Lower leg skin (tissue), 4 donors: Measurements from ENCODE around the gene FAM171A1. TPM values are rescaled to one million over a fixed set of nuclear protein-coding genes. Genes with fewer than 3 reads are reported as not detected.

Experiments
- DNase-seq, 2 donors: peaks; one replicate each; pipeline ENCODE4 v3.0.0-alpha.2; 2019; ENCODE audit warnings: low spot score in 2 of 2
- H3K4me3 ChIP-seq: fragments of 200-600 bp; sonication (generic); 2 replicates; pipeline ENCODE4 v1.5.1; 2017; ENCODE audit warnings: mild to moderate bottlenecking, low read depth; ENCODE audit not compliant: poor library complexity, severe bottlenecking
- CTCF ChIP-seq, 3 donors: fragments of 450-650 bp; IDR thresholded peaks; one replicate each; pipeline ENCODE4 v1.5.1; 2016; ENCODE audit warnings: antibody characterized with exemption in 3 of 3, mild to moderate bottlenecking in 3 of 3, moderate library complexity in 2 of 3
- POLR2A ChIP-seq, 2 donors: fragments of 450-650 bp; IDR thresholded peaks; one replicate each; pipeline ENCODE4 v1.6.1; 2016 to 2017; ENCODE audit warnings: antibody characterized with exemption in 2 of 2, mild to moderate bottlenecking in 1 of 2, moderate library complexity in 1 of 2
- WGBS, 2 donors: methylation state at CpG; one replicate each; pipeline ENCODE4 v1.1.5; 2018; 5-methylcytosine and 5-hydroxymethylcytosine counted together
- intact Hi-C: fragments of 100-400 bp; cut with DNase I; formaldehyde crosslinking; loops from one replicate; pipeline ENCODE4 v1.15.0; 2023; ENCODE audit warnings: low total_unique reads
- total RNA-seq, 4 donors: library from RNA; depleted of rRNA; stranded (reverse); fragments of >200 nt; gene quantifications; one replicate each; pipeline ENCODE4 v1.1.0, GENCODE V29; 2016

FAM171A1 gene
- total RNA-seq, 4 donors from 2014 or later, result 2.7 to 5.4 (median 3.1) TPM

GRCh38 chr10:15183689-15184481, 187.2 kb downstream of the FAM171A1 start:
- 88 to 94% methylated on average over 11 of the region's 11 CpGs for WGBS, 2 donors
- TF ChIP-seq POLR2A (IDR thresholded peaks at IDR 0.05), result no peak
- TF ChIP-seq CTCF (IDR thresholded peaks at IDR 0.05), result no peak
- no peak overlapping the region for H3K4me3 ChIP-seq
- no peak for DNase-seq
- intact Hi-C loops, result no loop called here

DNA sequence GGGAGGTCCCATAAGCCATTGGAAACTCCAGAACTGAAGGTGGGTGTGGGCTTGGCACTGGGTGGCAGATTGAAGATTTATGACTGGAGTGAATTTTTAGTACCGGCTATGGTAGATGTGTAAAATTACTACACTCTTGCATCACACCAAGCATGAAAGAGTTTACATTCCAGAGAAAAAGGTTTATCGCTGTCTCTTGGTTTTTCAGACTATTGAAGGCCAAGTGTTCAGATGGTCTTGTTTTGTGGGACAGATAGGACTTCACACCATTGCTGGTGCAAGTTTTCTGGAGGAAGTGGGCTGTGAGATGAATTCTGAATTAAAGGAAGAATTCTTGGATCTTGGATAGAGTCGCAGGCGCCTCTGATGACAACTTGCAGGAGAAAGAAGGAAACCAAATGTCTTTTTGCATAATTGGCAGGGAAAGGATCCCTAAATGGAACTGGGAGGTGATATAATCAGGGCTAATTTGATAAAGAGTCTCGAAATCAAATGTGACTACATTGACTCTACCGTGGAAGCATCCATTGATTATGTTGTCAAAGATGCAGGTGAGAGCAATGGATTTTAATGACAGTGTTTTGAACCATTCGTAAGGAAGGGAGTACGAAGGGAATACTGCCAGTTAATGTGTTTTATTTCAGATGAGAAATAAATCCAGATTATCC, 188.4 kb downstream of the FAM171A1 start:
- intact Hi-C loops, result no loop called here
- WGBS, 2 donors, result 34 to 38% methylated on average over 8 of the region's 8 CpGs
- DNase-seq, result no peak
- TF ChIP-seq POLR2A (IDR thresholded peaks at IDR 0.05) (no peak), CTCF (IDR thresholded peaks at IDR 0.05) (no peak)
- H3K4me3 ChIP-seq, result no peak overlapping the region

- DNase-seq, result no peak
- intact Hi-C loops, result no loop called here
- H3K4me3 ChIP-seq, result no peak overlapping the region
- 51 to 59% methylated on average over 2 of the region's 2 CpGs for WGBS, 2 donors
- TF ChIP-seq CTCF (IDR thresholded peaks at IDR 0.05) (no peak), POLR2A (IDR thresholded peaks at IDR 0.05) (no peak)
Observed at GRCh38 chr10:15181576-15182156, 189.4 kb downstream of the FAM171A1 start.

DNA sequence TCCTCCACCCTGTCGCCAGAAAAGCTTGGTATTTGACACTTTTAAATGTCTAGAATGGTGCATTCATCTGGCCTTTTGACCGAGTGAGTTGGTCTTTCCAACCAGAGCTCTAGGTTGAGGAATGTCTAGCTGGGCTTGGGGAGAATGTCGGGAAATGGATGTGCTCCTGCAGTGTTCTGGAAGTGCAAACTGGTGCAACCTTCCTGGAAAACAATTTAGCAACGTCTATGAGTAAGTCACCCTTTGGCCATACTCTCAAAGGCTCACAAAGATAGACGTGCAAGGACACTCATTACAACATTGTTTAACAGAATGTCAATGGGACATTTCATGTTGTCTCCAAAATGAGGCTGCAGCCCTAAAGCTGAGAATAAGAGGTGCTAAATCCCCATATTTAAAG, 190.4 kb downstream of the FAM171A1 start:
- WGBS, 2 donors, result 67 to 88% methylated on average over 5 of the region's 5 CpGs
- DNase-seq, result no peak
- intact Hi-C loops, result no loop called here
- no peak overlapping the region for H3K4me3 ChIP-seq
- TF ChIP-seq POLR2A (IDR thresholded peaks at IDR 0.05), result no peak
- no peak for TF ChIP-seq CTCF (IDR thresholded peaks at IDR 0.05)

DNA sequence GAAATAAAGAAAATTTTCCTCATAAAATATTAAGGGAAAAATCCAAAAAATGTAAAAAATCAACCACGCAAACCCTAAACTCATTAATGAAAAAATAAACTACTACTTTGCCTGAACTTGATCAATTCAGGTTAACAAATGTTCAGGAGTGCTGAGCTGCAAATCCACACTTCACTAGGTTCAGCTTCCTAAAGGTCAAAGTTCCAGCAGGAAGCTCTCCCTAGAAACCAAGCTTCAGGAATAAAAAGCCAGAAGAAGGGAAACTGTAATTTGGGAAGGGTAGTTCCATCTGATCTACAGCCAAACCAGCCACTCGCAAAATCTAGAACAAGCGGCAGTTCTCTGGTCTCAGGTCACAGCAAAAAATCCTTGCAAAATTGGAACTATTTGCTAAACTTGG, 194.8 kb downstream of the FAM171A1 start:
- intact Hi-C loops, result no loop called here
- no peak for DNase-seq
- H3K4me3 ChIP-seq, result no peak overlapping the region
- 95 to 96% methylated on average over 3 of the region's 3 CpGs for WGBS, 2 donors
- TF ChIP-seq POLR2A (IDR thresholded peaks at IDR 0.05) (no peak), CTCF (IDR thresholded peaks at IDR 0.05) (no peak)
